ENCODE data around the gene RAB38. TPM values are rescaled to one million over a fixed set of nuclear protein-coding genes. Genes with fewer than 3 reads are reported as not detected.

Gene RAB38
- total RNA-seq, 1 experiment from 2014 or later = not detected

DNA sequence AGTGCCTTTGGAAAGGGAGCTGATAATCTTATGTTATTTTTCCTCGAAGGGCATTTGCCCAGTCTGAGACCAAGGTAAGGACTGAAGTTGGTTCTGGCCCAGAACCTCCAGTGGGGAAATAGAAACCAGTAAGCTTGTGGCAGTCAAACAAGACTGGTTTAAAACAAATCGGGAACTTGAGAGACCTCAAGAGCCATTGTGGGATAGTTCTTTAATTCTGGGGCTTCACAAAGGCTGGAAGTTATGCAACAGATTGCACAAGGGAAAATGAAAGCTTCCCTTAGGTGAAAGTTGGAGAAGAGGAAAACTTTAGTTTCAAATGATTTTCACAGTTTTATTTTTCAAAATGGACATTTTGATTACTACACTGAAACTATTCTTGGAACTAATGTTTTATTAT is 33.5 kb upstream of the RAB38 start:
- no TSS peak for BruUV-seq (replicated peaks)
- intact Hi-C loops (cut with micrococcal nuclease) = no loop called here
- Histone ChIP-seq H3K4me3 (ENCODE audit: low read length) (no peak overlapping the region), H4K20me1 (ENCODE audit: low read length) (no peaks in the 10 kb centered on the region), H3K27ac (ENCODE audit: low read length) (no peak overlapping the region), H3K4me2 (ENCODE audit: low read length) (no peak overlapping the region), H2AFZ (ENCODE audit: low read length) (no peak overlapping the region), H3F3A (ENCODE audit: low read length, unreplicated experiment) (no peaks in the 10 kb centered on the region), H3K79me2 (ENCODE audit: low read length) (no peaks in the 10 kb centered on the region), H3K27me3 (ENCODE audit: low read length) (no peaks in the 10 kb centered on the region), H3K9me2 (replicated peaks; ENCODE audit: low read length) (no peaks in the 10 kb centered on the region), H3K36me3 (ENCODE audit: low read depth, low read length) (no peaks in the 10 kb centered on the region), H3K9me3 (ENCODE audit: low read length) (no peaks in the 10 kb centered on the region), H3K9ac (ENCODE audit: low read length) (no peak overlapping the region), H3K4me1 (ENCODE audit: insufficient read depth, low read length) (no peaks in the 10 kb centered on the region)
- ATAC-seq (no peak), DNase-seq (no peak)
- CTCF ChIA-PET = no interaction called here
- no peak for TF ChIP-seq EZH2phosphoT487 (IDR thresholded peaks at IDR 0.05; ENCODE audit: borderline replicate concordance, low read length)
- TF ChIP-seq CTCF (conservative IDR thresholded peaks at IDR 0.05; ENCODE audit: low read depth, low read length) = no peak
- no peak for TF ChIP-seq EZH2 (IDR thresholded peaks at IDR 0.05; ENCODE audit: low read length, unreplicated experiment)
- POLR2A ChIA-PET (ENCODE audit: unreplicated experiment) = no interaction called here

GRCh38 chr11:88206751-88207150 is 31.5 kb upstream of the RAB38 start:
- H3K4me1 ChIP-seq (ENCODE audit: insufficient read depth, low read length) = no peaks in the 10 kb centered on the region
- H3F3A ChIP-seq (ENCODE audit: low read length, unreplicated experiment) = no peaks in the 10 kb centered on the region
- POLR2A ChIA-PET (ENCODE audit: unreplicated experiment) = no interaction called here
- H3K9me3 ChIP-seq (ENCODE audit: low read length) = no peaks in the 10 kb centered on the region
- no peak overlapping the region for H3K4me2 ChIP-seq (ENCODE audit: low read length)
- no TSS peak for BruUV-seq (replicated peaks)
- no peaks in the 10 kb centered on the region for H4K20me1 ChIP-seq (ENCODE audit: low read length)
- H2AFZ ChIP-seq (ENCODE audit: low read length) = no peak overlapping the region
- peak; percentile 25 for DNase-seq
- no peak overlapping the region for H3K4me3 ChIP-seq (ENCODE audit: low read length)
- ATAC-seq = peak; percentile 31; the same call in 1 of the 2 replicates
- H3K79me2 ChIP-seq (ENCODE audit: low read length) = no peaks in the 10 kb centered on the region
- no peak overlapping the region for H3K9ac ChIP-seq (ENCODE audit: low read length)
- no peak overlapping the region for H3K27ac ChIP-seq (ENCODE audit: low read length)
- TF ChIP-seq CTCF (conservative IDR thresholded peaks at IDR 0.05; ENCODE audit: low read depth, low read length) = no peak
- CTCF ChIA-PET = no interaction called here
- H3K27me3 ChIP-seq (ENCODE audit: low read length) = no peaks in the 10 kb centered on the region
- intact Hi-C loops (cut with micrococcal nuclease) = no loop called here
- no peaks in the 10 kb centered on the region for H3K9me2 ChIP-seq (replicated peaks; ENCODE audit: low read length)
- no peaks in the 10 kb centered on the region for H3K36me3 ChIP-seq (ENCODE audit: low read depth, low read length)

GRCh38 chr11:88204353-88204752 is 29.1 kb upstream of the RAB38 start:
- no peaks in the 10 kb centered on the region for H4K20me1 ChIP-seq (ENCODE audit: low read length)
- ChIA-PET POLR2A (ENCODE audit: unreplicated experiment) (no interaction called here), CTCF (no interaction called here)
- TF ChIP-seq EZH2 (IDR thresholded peaks at IDR 0.05; ENCODE audit: low read length, unreplicated experiment) = no peak
- TF ChIP-seq CTCF (conservative IDR thresholded peaks at IDR 0.05; ENCODE audit: low read depth, low read length) = no peak
- no peak for TF ChIP-seq EZH2phosphoT487 (IDR thresholded peaks at IDR 0.05; ENCODE audit: borderline replicate concordance, low read length)
- no peaks in the 10 kb centered on the region for H3K4me1 ChIP-seq (ENCODE audit: insufficient read depth, low read length)
- no peak overlapping the region for H3K27ac ChIP-seq (ENCODE audit: low read length)
- no peaks in the 10 kb centered on the region for H3K79me2 ChIP-seq (ENCODE audit: low read length)
- no peak overlapping the region for H3K9ac ChIP-seq (ENCODE audit: low read length)
- ATAC-seq = no peak
- no peaks in the 10 kb centered on the region for H3K9me3 ChIP-seq (ENCODE audit: low read length)
- H2AFZ ChIP-seq (ENCODE audit: low read length) = no peak overlapping the region
- BruUV-seq (replicated peaks) = no TSS peak
- H3K9me2 ChIP-seq (replicated peaks; ENCODE audit: low read length) = no peaks in the 10 kb centered on the region
- intact Hi-C loops (cut with micrococcal nuclease) = no loop called here
- H3K4me3 ChIP-seq (ENCODE audit: low read length) = no peak overlapping the region
- no peaks in the 10 kb centered on the region for H3K36me3 ChIP-seq (ENCODE audit: low read depth, low read length)
- no peaks in the 10 kb centered on the region for H3F3A ChIP-seq (ENCODE audit: low read length, unreplicated experiment)
- H3K27me3 ChIP-seq (ENCODE audit: low read length) = no peaks in the 10 kb centered on the region
- no peak for DNase-seq
- no peak overlapping the region for H3K4me2 ChIP-seq (ENCODE audit: low read length)
